Measurements from ENCODE around the gene NUMB. TPM values are rescaled to one million over a fixed set of nuclear protein-coding genes. Genes with fewer than 3 reads are reported as not detected.

NUMB gene
- total RNA-seq, 1 experiment from 2014 or later = 46.5 TPM

DNA sequence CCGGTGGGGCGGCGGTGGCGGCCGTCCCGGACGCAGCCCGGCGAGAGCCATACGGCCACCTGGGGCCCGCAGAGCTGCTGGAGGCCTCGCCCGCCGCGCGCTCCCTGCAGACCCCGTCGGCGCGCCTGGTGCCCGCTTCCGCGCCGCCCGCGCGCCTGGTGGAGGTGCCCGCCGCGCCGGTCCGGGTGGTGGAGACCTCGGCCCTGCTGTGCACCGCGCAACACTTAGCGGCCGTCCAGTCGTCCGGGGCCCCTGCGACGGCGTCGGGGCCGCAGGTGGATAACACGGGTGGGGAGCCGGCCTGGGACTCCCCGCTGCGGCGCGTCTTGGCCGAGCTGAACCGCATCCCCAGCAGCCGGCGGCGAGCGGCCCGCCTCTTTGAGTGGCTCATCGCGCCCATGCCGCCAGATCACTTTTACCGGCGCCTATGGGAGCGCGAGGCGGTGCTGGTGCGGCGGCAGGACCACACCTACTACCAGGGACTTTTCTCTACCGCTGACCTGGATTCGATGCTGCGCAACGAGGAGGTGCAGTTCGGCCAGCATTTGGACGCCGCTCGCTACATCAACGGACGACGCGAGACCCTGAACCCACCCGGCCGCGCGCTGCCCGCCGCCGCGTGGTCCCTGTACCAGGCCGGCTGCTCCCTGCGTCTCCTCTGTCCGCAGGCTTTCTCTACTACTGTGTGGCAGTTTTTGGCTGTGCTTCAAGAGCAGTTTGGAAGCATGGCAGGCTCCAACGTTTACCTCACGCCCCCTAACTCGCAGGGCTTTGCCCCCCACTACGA lies 33.1 kb upstream of the NUMB start:
- peak overlapping the region; percentile 83 for H3K9ac ChIP-seq (ENCODE audit: extremely low read depth, insufficient read length, low read length)
- peaks cover 8% of the 10 kb centered on the region for H3K27me3 Mint-ChIP-seq (ENCODE audit: low read depth)
- WGBS (ENCODE audit: extremely low coverage, insufficient read length, low lambda C conversion rate) = no CpG with 5 or more reads among the region's 94 CpGs
- no peak overlapping the region for H2BK5ac ChIP-seq (ENCODE audit: insufficient read length, low read length)
- H3K9me3 Mint-ChIP-seq = no peaks in the 10 kb centered on the region
- no peak overlapping the region for H3K56ac ChIP-seq (ENCODE audit: insufficient read length, low read depth, low read length)
- no peak overlapping the region for H4K8ac ChIP-seq (replicated peaks; ENCODE audit: insufficient read length, low read depth, low read length)
- H3K4me2 ChIP-seq (ENCODE audit: insufficient read depth, insufficient read length, low read length) = peak overlapping the region; percentile 84
- H3K27ac ChIP-seq (ENCODE audit: insufficient read length, low read depth, low read length) = no peak overlapping the region
- peak overlapping the region; percentile 93 for H3K14ac ChIP-seq (ENCODE audit: insufficient read depth, low read length)
- no peaks in the 10 kb centered on the region; the same call in 1 of the 2 replicates for H3K4me1 ChIP-seq (ENCODE audit: insufficient read depth, low read length)
- no peaks in the 10 kb centered on the region for H3K9me3 ChIP-seq (ENCODE audit: control insufficient read depth, low read depth, low read length)
- peaks cover 6% of the 10 kb centered on the region for H3K23me2 ChIP-seq (ENCODE audit: insufficient read length, low read depth, low read length, poor library complexity, severe bottlenecking)
- H3K27ac Mint-ChIP-seq = no peak overlapping the region
- peaks cover 7% of the 10 kb centered on the region; the same call in 1 of the 2 replicates for H3K79me2 ChIP-seq (ENCODE audit: insufficient read depth, low read length)
- H4K91ac ChIP-seq (ENCODE audit: insufficient read length, low read depth, low read length) = no peak overlapping the region
- H3K36me3 Mint-ChIP-seq (ENCODE audit: insufficient read depth in 1 of 3, low read depth in 3 of 3) = peaks cover 17 to 35% (median 26%) of the 10 kb centered on the region in 3 experiments; a peak in 6 of 7 replicates
- H3K79me1 ChIP-seq (ENCODE audit: insufficient read depth, low read depth, low read length, poor library complexity, severe bottlenecking) = no peaks in the 10 kb centered on the region
- H2BK20ac ChIP-seq (ENCODE audit: low read depth, low read length, poor library complexity, severe bottlenecking) = no peak overlapping the region
- H3K27me3 ChIP-seq (ENCODE audit: insufficient read depth, low read length) = no peaks in the 10 kb centered on the region; the same call in 1 of the 2 replicates
- H2AK5ac ChIP-seq (ENCODE audit: insufficient read length, low read length) = no peak overlapping the region
- no peak overlapping the region for H2BK120ac ChIP-seq (ENCODE audit: low read depth, low read length, poor library complexity, severe bottlenecking)
- H3K4ac ChIP-seq (ENCODE audit: low read depth, low read length) = no peak overlapping the region
- H2BK15ac ChIP-seq (ENCODE audit: low read depth, low read length) = no peak overlapping the region
- no peaks in the 10 kb centered on the region for H4K20me1 ChIP-seq (ENCODE audit: control insufficient read depth, insufficient read depth, insufficient read length)
- peak overlapping the region; percentile 80 to 90 for H3K4me3 Mint-ChIP-seq
- peak; percentile 62 for DNase-seq
- H3T11ph ChIP-seq (ENCODE audit: low read length) = no peak overlapping the region
- peak overlapping the region; percentile 54 for H4K5ac ChIP-seq (ENCODE audit: insufficient read length, low read depth, low read length)
- H3K4me1 Mint-ChIP-seq = peaks cover 17 to 25% of the 10 kb centered on the region in 2 experiments
- H2BK12ac ChIP-seq (ENCODE audit: insufficient read length, low read depth, low read length) = no peak overlapping the region
- TF ChIP-seq, protein P1, sequence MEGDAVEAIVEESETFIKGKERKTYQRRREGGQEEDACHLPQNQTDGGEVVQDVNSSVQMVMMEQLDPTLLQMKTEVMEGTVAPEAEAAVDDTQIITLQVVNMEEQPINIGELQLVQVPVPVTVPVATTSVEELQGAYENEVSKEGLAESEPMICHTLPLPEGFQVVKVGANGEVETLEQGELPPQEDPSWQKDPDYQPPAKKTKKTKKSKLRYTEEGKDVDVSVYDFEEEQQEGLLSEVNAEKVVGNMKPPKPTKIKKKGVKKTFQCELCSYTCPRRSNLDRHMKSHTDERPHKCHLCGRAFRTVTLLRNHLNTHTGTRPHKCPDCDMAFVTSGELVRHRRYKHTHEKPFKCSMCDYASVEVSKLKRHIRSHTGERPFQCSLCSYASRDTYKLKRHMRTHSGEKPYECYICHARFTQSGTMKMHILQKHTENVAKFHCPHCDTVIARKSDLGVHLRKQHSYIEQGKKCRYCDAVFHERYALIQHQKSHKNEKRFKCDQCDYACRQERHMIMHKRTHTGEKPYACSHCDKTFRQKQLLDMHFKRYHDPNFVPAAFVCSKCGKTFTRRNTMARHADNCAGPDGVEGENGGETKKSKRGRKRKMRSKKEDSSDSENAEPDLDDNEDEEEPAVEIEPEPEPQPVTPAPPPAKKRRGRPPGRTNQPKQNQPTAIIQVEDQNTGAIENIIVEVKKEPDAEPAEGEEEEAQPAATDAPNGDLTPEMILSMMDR (conservative IDR thresholded peaks at IDR 0.05) = no peak
- H3K18ac ChIP-seq (ENCODE audit: insufficient read length, low read depth, low read length) = peak overlapping the region; percentile 92
- H3K23ac ChIP-seq (ENCODE audit: insufficient read length, low read depth, low read length) = no peak overlapping the region
- no peak overlapping the region for H2AFZ ChIP-seq (ENCODE audit: low read length)
